ENCODE results near the gene FAM111A. TPM values are rescaled to one million over a fixed set of nuclear protein-coding genes. Genes with fewer than 3 reads are reported as not detected.

The FAM111A gene
- polyA plus RNA-seq, 1 donor (not counting 4 experiments of a cell fraction or from before 2014, with no cell fraction given): 21.0 TPM

- Histone ChIP-seq H3K36me3 (ENCODE audit: control insufficient read depth in 2 of 2, extremely low read depth in 1 of 2, insufficient read depth in 2 of 2, low read length in 2 of 2) (peaks cover 0 to 2% of the 10 kb centered on the region in 2 experiments), H3K4me2 (ENCODE audit: control insufficient read depth, extremely low read depth, insufficient read depth, low read depth, low read length) (peak overlapping the region; percentile 52), H3K9ac (ENCODE audit: control insufficient read depth, extremely low read depth, insufficient read depth, low read length) (peak overlapping the region; percentile 72), H3K27me3 (ENCODE audit: control insufficient read depth, extremely low read depth, insufficient read depth, low read length) (no peaks in the 10 kb centered on the region), H3K9me1 (ENCODE audit: control insufficient read depth, extremely low read depth, insufficient read depth, low read length) (no peaks in the 10 kb centered on the region), H2AFZ (ENCODE audit: control insufficient read depth, low read length) (no peak overlapping the region), H3K9me3 (ENCODE audit: control insufficient read depth, low read depth, low read length) (peaks cover 2% of the 10 kb centered on the region), H3K27ac (ENCODE audit: control insufficient read depth, insufficient read depth, low read length) (peak overlapping the region; percentile 94), H3K79me2 (ENCODE audit: control insufficient read depth, insufficient read depth, low read length) (no peaks in the 10 kb centered on the region), H3K4me3 (ENCODE audit: control insufficient read depth in 2 of 3, extremely low read depth in 1 of 3, insufficient read depth in 2 of 3, low read depth in 1 of 3, low read length in 3 of 3) (peak overlapping the region in 1 of 3 experiments; percentile 27), H3K4me1 (ENCODE audit: control insufficient read depth, extremely low read depth, insufficient read depth, low read length) (peaks cover 30% of the 10 kb centered on the region), H4K20me1 (ENCODE audit: control insufficient read depth, extremely low read depth, insufficient read depth, low read length) (no peaks in the 10 kb centered on the region)
- dilution Hi-C loops (cut with MboI; ENCODE audit: extremely low pct_ligation_motif_present, low sequenced_read_pairs): no loop called here
- TF ChIP-seq EZH2 (IDR thresholded peaks at IDR 0.05; ENCODE audit: low read length): no peak
- TF ChIP-seq, protein P1, sequence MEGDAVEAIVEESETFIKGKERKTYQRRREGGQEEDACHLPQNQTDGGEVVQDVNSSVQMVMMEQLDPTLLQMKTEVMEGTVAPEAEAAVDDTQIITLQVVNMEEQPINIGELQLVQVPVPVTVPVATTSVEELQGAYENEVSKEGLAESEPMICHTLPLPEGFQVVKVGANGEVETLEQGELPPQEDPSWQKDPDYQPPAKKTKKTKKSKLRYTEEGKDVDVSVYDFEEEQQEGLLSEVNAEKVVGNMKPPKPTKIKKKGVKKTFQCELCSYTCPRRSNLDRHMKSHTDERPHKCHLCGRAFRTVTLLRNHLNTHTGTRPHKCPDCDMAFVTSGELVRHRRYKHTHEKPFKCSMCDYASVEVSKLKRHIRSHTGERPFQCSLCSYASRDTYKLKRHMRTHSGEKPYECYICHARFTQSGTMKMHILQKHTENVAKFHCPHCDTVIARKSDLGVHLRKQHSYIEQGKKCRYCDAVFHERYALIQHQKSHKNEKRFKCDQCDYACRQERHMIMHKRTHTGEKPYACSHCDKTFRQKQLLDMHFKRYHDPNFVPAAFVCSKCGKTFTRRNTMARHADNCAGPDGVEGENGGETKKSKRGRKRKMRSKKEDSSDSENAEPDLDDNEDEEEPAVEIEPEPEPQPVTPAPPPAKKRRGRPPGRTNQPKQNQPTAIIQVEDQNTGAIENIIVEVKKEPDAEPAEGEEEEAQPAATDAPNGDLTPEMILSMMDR (optimal IDR thresholded peaks at IDR 0.05 in 1 of 3, IDR thresholded peaks at IDR 0.05 in 1 of 3, conservative IDR thresholded peaks at IDR 0.05 in 1 of 3; ENCODE audit: extremely low read depth in 1 of 3, insufficient read depth in 2 of 3, low read length in 3 of 3): no peak
- no peak for DNase-seq (ENCODE audit: low read depth, low spot score)
- FAIRE-seq: no peak
Observed at GRCh38 chr11:59175091-59175501, 32.4 kb downstream of the FAM111A start.

GRCh38 chr11:59176330-59176729, 33.7 kb downstream of the FAM111A start:
- H3K27me3 ChIP-seq (ENCODE audit: control insufficient read depth, extremely low read depth, insufficient read depth, low read length): no peaks in the 10 kb centered on the region
- H3K9me1 ChIP-seq (ENCODE audit: control insufficient read depth, extremely low read depth, insufficient read depth, low read length): no peaks in the 10 kb centered on the region
- no peak overlapping the region for H3K27ac ChIP-seq (ENCODE audit: control insufficient read depth, insufficient read depth, low read length)
- no peak overlapping the region for H3K4me3 ChIP-seq (ENCODE audit: control insufficient read depth in 2 of 3, extremely low read depth in 1 of 3, insufficient read depth in 2 of 3, low read depth in 1 of 3, low read length in 3 of 3)
- DNase-seq (ENCODE audit: low read depth, low spot score) (no peak), FAIRE-seq (no peak)
- no peaks in the 10 kb centered on the region for H4K20me1 ChIP-seq (ENCODE audit: control insufficient read depth, extremely low read depth, insufficient read depth, low read length)
- peaks cover 0 to 2% of the 10 kb centered on the region in 2 experiments for H3K36me3 ChIP-seq (ENCODE audit: control insufficient read depth in 2 of 2, extremely low read depth in 1 of 2, insufficient read depth in 2 of 2, low read length in 2 of 2)
- no peak overlapping the region for H2AFZ ChIP-seq (ENCODE audit: control insufficient read depth, low read length)
- no peak overlapping the region for H3K4me2 ChIP-seq (ENCODE audit: control insufficient read depth, extremely low read depth, insufficient read depth, low read depth, low read length)
- peaks cover 30% of the 10 kb centered on the region for H3K4me1 ChIP-seq (ENCODE audit: control insufficient read depth, extremely low read depth, insufficient read depth, low read length)
- dilution Hi-C loops (cut with MboI; ENCODE audit: extremely low pct_ligation_motif_present, low sequenced_read_pairs): no loop called here
- no peak overlapping the region for H3K9ac ChIP-seq (ENCODE audit: control insufficient read depth, extremely low read depth, insufficient read depth, low read length)
- H3K79me2 ChIP-seq (ENCODE audit: control insufficient read depth, insufficient read depth, low read length): no peaks in the 10 kb centered on the region
- peaks cover 2% of the 10 kb centered on the region for H3K9me3 ChIP-seq (ENCODE audit: control insufficient read depth, low read depth, low read length)
- TF ChIP-seq, protein P1 (optimal IDR thresholded peaks at IDR 0.05 in 1 of 3, IDR thresholded peaks at IDR 0.05 in 1 of 3, conservative IDR thresholded peaks at IDR 0.05 in 1 of 3; ENCODE audit: extremely low read depth in 1 of 3, insufficient read depth in 2 of 3, low read length in 3 of 3): no peak
- no peak for TF ChIP-seq EZH2 (IDR thresholded peaks at IDR 0.05; ENCODE audit: low read length)
